GM19455 (cell line): ENCODE measurements around the gene CST9L.

Experiments used
- ATAC-seq: cut with Tn5 transposase; IDR thresholded peaks from one replicate; pipeline ENCODE4 v1.9.1; 2021; ENCODE audit not compliant: unreplicated experiment

Gene CST9L

GRCh38 chr20:23568320-23568970, at the start of gene CST9L:
CST9L (minus strand) TSS chr20:23568484; CDS start chr20:23568450, 34 bp downstream.
- no peak for ATAC-seq

GRCh38 chr20:23614163-23614562, 45.9 kb upstream of the CST9L start:
- no peak for ATAC-seq

GRCh38 chr20:23613676-23614075, 45.4 kb upstream of the CST9L start:
- no peak for ATAC-seq

- no peak for ATAC-seq
Measured at GRCh38 chr20:23612396-23612795, 44.1 kb upstream of the CST9L start.

GRCh38 chr20:23609486-23610109, 41.3 kb upstream of the CST9L start:
- no peak for ATAC-seq

GRCh38 chr20:23608251-23608846, 40.1 kb upstream of the CST9L start:
- no peak for ATAC-seq

- ATAC-seq, result no peak
Measured at GRCh38 chr20:23607497-23608245, 39.4 kb upstream of the CST9L start.

- peak; percentile 88 for ATAC-seq
Measured at GRCh38 chr20:23606652-23607049, 38.4 kb upstream of the CST9L start.

GRCh38 chr20:23605867-23606651, 37.8 kb upstream of the CST9L start, which contains the start of gene CST9:
CST9 (minus strand) TSS chr20:23605917; CDS start chr20:23605864, 53 bp downstream.
- no peak for ATAC-seq

GRCh38 chr20:23604306-23604705, 36.0 kb upstream of the CST9L start:
- ATAC-seq, result no peak

GRCh38 chr20:23603321-23603720, 35.0 kb upstream of the CST9L start:
- ATAC-seq, result no peak

GRCh38 chr20:23602699-23603098, 34.4 kb upstream of the CST9L start:
- ATAC-seq, result no peak

- ATAC-seq, result no peak
Measured at GRCh38 chr20:23602241-23602640, 34.0 kb upstream of the CST9L start.

- ATAC-seq, result no peak
Measured at GRCh38 chr20:23601715-23602114, 33.4 kb upstream of the CST9L start.

GRCh38 chr20:23598481-23598880, 30.2 kb upstream of the CST9L start:
- no peak for ATAC-seq

- no peak for ATAC-seq
Measured at GRCh38 chr20:23596579-23597250, 28.4 kb upstream of the CST9L start.

- ATAC-seq, result no peak
Measured at GRCh38 chr20:23595941-23596340, 27.7 kb upstream of the CST9L start.

GRCh38 chr20:23588434-23589403, 20.4 kb upstream of the CST9L start:
- no peak for ATAC-seq

GRCh38 chr20:23587631-23588030, 19.3 kb upstream of the CST9L start:
- no peak for ATAC-seq
